Hippocampal formation (tissue), 2 donors: ENCODE results near the gene CRYL1.

Experiments
- DNase-seq, 2 donors: peaks; one replicate each; lab custom pipeline; 2025; lab: John Stamatoyannopoulos, UW

CRYL1 gene

DNA sequence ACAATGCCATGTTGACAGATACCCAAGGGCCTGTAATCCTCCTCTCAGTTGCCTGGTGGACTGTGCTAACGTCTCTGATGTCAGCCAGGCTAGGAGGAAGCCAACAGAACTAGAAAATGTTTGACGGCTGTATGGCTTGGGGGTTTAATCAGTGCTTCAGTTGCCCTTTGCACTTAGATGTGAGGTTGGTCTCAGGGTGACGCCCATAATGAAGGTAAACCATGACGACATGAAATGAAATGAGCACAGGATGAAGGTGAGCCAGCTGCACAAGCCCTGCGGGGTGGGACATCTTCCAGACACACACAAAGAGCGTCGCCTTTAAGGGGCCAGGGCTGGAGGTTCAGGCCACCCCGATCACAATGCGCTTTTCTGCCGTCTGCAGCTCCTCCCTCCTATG, 127.2 kb downstream of the CRYL1 start:
- no peak for DNase-seq

DNA sequence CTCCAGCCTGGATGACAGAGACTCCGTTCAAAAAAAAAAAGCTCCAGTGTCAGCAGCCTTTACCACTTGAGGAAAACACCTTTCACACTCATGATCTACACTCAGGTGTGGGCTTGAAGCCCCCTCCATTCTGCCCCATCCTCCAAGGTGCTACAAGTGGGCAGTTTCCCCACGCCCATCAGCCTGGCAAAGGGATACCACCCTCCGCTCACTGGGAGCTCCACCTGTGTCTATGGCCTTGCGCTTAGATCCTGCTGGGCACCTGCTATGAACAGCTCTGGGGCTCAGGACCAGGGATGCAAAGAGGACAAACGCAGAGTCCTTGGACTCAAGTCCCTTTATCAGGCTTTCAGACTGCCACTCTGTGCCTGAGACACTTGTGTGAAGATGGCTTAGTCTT, 127.8 kb downstream of the CRYL1 start:
- no peak for DNase-seq

GRCh38 chr13:20395061-20395916, 130.4 kb downstream of the CRYL1 start:
- DNase-seq, result no peak

DNA sequence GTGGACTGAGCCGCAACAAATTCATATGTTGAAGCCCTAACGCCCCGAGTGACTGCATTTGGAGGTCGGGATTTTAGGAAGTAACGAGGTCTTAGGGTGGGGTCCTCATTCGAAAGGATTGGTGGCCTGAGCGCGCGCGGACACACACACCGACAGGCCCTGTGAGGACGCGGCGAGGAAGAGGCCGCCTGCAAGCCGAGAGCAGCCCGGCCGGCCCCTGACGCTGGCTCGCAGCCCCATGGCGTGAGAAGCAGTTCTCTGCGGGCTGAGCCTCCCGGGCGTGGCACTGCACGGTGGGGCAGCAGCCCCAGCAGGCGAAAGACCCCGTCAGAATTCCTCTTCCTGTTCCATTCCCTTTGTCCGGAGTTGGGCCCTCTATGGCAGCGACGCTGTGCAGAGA, 131.2 kb downstream of the CRYL1 start:
- DNase-seq, result no peak

DNA sequence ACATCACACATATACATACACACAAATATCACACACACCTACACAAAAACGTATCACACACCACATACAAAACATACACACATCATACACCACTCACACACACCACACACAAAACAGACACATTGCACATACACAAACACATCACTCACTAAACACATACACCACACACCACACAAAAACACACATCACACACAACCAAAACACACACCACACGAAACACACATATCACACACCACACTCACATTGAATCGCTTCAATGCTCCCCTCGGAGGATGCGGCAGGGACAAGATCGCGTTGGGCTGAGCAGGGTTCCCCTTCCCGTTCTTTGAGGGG, 131.5 kb downstream of the CRYL1 start:
- no peak for DNase-seq

- DNase-seq, result no peak
These were observed 132.1 kb downstream of the CRYL1 start for GRCh38 chr13:20393273-20394168.

DNA sequence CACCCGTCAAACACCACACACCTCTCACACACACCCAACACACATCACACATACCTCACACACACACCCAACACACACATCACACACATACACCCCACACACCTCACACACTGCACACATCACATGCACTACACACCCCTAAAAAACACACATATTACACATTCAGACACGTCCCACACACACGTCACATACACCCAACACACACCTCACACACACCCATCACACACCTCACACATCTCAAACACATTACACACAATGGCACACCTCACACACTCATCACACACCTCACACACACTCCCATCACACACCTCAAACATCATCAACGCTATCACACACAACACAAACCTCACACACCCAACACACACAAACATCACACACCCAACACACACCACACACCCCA, 133.1 kb downstream of the CRYL1 start:
- DNase-seq, result no peak

GRCh38 chr13:20391597-20392452, 133.8 kb downstream of the CRYL1 start:
- DNase-seq, result no peak

- DNase-seq, result no peak
These were observed 135.0 kb downstream of the CRYL1 start for GRCh38 chr13:20390526-20391175.

- DNase-seq, result no peak
These were observed 135.7 kb downstream of the CRYL1 start for GRCh38 chr13:20389696-20390525.

DNA sequence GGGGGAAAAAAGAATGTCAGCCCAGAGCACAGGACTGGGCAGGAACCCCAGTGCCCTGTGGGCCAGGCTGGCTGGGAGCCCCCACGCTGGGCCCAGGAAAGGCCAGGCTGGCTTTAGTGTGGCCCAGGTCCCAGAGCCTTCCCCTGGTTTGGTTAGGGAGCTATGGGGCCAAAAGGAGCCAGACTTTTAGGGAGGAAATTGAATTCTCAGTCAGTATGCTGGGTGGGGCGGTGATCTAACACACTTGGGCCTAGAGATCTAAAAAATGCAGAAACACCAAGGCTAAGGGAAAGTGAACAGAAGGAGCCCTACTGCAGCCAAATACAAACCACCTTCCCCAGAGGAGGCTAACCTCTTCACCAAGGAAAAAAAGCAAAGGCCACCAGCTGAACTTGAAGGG, 137.5 kb downstream of the CRYL1 start:
- no peak for DNase-seq

GRCh38 chr13:20387441-20387971, 138.2 kb downstream of the CRYL1 start:
- no peak for DNase-seq

GRCh38 chr13:20387006-20387405, 138.7 kb downstream of the CRYL1 start:
- DNase-seq, result no peak

- DNase-seq, result no peak
These were observed 142.6 kb downstream of the CRYL1 start for GRCh38 chr13:20383058-20383457.

DNA sequence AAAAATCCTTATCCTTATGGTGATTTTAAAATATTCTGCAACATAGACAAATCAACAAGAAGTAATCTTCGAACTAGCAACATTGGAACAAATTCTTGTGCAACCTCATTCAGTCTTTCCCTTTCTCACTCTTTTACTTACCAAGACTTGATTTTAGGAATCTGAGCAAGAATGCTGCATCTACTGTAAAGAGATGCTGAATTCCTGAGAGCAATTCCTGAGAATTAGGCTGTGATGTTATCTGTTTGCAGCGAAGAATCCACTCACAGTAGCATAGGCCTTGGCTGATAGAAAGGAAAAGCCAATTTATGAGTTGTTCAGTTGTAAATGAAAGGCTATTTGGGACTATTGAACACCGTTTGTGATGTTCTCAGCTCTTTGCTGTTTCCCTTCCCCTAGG, 144.3 kb downstream of the CRYL1 start:
- DNase-seq, result no peak

- no peak for DNase-seq
These were observed 146.9 kb downstream of the CRYL1 start for GRCh38 chr13:20378721-20379120.

DNA sequence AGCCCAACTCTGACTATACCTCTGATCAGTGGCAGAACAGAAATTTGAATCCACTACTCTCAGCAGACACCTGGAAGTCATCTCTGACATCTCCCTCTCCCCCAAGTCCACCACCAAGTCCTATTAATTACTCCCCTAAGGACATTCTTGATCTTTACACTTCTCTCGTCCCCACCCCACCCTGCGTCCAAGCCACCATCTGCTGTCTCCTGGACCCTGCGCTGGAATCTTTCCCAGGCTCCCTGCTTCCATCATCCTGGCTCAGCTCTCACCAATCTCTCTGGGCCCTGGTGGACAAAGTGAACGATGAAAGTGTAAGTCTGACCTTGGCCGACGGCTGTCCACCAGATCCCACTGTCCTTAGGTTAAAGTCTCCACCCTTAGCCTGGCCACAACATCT, 147.9 kb downstream of the CRYL1 start:
- DNase-seq, result no peak

GRCh38 chr13:20375871-20376270, 149.8 kb downstream of the CRYL1 start:
- DNase-seq, result no peak

GRCh38 chr13:20373861-20374260, 151.8 kb downstream of the CRYL1 start:
- no peak for DNase-seq

- no peak for DNase-seq
These were observed 153.8 kb downstream of the CRYL1 start for GRCh38 chr13:20371825-20372224.
